ENCODE data around the gene BMAL1.
A peak's percentile ranks its signal among the peaks of the same experiment; 100 is the strongest.

The BMAL1 gene

GRCh38 chr11:13315517-13316432 is 38.2 kb downstream of the BMAL1 start:
- no peak for DNase-seq (ENCODE audit: low read depth in 2 of 3, low spot score in 1 of 3)

DNA sequence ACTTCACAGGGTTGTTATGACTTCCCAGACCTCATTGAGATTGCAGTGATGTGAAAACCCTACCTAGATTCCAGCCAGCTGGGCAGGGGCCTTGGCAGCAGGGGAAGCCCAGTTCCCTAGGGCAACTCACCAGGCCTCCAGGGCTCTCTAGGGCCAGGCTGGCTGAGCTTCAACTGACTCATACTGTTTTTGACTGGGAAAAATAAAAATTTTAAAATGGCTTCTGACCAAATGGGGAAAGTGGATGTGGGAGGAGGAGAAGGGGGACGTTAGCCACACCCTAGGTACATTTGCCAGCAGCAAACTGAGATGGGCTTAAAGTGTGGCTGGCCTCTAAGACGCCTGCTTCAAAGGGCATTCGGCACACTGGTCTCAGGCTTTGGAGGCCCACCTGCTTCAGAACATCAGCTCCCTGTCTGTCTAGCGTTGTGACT is 39.0 kb downstream of the BMAL1 start:
- no peak for DNase-seq (ENCODE audit: low read depth in 2 of 3, low spot score in 1 of 3)

GRCh38 chr11:13317293-13318080 is 39.9 kb downstream of the BMAL1 start:
- DNase-seq (ENCODE audit: low read depth in 2 of 3, low spot score in 1 of 3) = no peak

DNA sequence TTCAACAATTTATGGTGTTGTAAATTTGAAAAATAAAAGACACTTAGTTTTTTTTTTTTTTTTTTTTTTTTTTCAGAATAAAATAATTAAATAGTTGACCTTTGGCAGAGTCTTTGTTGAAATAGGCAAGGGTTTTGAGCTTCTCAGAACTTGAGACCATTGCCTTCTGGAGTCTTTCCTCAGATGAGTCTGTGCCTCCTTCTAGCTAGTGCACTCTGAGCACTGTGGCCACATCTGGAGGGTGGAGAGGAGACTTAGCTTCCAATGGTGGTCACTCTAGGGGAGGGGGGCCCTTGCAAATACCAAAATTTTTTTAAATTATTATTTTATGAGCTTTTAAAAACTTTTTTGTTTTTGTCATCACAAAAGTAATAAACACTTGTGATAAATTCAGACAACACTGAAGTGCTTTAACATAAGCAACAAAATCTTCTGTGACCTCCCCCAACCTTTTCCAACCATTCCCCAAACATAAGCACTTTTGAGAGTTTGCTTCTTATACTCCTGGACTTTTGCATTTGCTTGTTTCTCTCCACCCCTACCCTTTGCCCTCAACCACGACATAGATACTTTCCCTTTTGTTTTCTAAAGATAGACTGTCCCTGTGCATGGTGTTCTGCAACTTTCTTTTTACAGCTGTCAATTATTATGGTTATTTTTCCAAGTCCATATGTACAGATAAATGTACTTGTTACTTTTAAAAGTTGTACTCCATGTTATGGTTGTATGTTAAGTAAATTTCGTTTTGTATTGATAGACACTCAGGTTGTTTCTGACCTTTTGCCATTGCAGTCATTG is 41.1 kb downstream of the BMAL1 start:
- DNase-seq (ENCODE audit: low read depth in 2 of 3, low spot score in 1 of 3) = no peak

GRCh38 chr11:13320688-13321087 is 43.1 kb downstream of the BMAL1 start:
- DNase-seq (ENCODE audit: low read depth in 2 of 3, low spot score in 1 of 3) = no peak

GRCh38 chr11:13321431-13321830 is 43.8 kb downstream of the BMAL1 start:
- DNase-seq (ENCODE audit: low read depth in 2 of 3, low spot score in 1 of 3) = no peak

DNA sequence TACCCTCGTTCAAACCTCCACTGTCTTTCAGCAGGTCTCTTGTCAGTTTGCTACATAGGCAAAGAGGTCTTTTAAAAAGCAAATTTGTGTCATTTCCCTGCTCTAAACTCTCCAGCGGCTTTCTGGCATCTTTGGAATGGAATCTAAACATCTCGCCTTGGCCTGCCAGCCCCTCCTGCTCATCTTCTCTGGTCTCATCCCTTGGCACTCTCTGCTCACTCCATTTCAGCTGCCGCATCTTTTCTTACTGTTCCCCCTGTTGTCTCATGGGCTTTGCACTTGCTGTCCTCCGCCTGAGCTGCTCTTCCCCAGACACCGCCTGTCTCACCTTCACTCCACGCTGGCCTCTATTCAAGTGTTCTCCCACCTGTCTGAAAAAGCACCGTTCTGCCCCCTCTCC is 46.6 kb downstream of the BMAL1 start:
- no peak for DNase-seq (ENCODE audit: low read depth in 2 of 3, low spot score in 1 of 3)

GRCh38 chr11:13324709-13325108 is 47.1 kb downstream of the BMAL1 start:
- DNase-seq (ENCODE audit: low read depth in 2 of 3, low spot score in 1 of 3) = no peak

GRCh38 chr11:13327421-13327820 is 49.8 kb downstream of the BMAL1 start:
- no peak for DNase-seq (ENCODE audit: low read depth in 2 of 3, low spot score in 1 of 3)

DNA sequence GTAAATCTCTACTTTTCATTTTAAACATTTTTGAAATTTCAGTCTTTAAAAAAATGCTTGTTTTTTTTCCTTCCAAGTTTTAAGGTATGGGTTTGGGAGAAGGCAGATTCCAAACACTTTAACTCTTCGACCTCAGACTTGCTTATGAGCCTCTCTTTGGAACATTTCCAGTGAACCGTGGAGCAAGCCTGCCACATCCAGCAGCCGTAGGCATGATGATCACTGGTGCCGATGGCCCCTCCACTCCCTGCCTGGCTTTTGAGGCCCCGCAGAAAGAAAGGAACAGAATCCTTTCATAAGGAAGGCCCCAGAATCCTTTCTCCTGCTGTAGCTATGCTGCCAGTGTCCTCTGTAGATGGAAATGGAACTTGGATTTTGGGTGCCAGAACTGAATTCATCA is 50.7 kb downstream of the BMAL1 start:
- no peak for DNase-seq (ENCODE audit: low read depth in 2 of 3, low spot score in 1 of 3)

- no peak for DNase-seq (ENCODE audit: low read depth in 2 of 3, low spot score in 1 of 3)
Observed at GRCh38 chr11:13329670-13330356, 52.2 kb downstream of the BMAL1 start.

GRCh38 chr11:13332124-13332523 is 54.5 kb downstream of the BMAL1 start:
- DNase-seq (ENCODE audit: low read depth in 2 of 3, low spot score in 1 of 3) = no peak

DNA sequence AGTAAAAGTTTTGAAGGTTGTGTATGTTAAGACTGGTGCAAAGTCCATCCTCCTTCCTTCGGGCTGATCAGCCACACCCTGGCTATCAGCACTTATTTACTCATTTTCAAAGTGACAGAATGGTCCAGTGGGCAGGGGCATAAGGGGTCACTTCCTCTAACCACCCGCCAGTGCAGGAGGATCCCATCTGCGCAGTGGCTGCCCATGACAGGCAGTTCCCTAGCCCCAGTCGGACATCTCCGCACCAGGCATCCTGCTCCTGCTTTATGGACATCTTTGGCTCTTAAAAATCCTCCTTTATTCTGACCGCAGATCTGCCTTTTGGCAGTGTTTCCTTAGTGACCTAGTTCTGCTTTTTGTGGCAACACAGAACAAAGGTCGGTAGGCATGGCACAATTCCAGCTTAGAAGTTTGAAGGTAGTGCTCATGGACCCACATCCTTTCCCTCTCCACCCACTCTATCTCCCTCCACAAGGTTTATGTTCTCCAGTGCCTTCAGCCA is 55.9 kb downstream of the BMAL1 start:
- DNase-seq (ENCODE audit: low read depth in 2 of 3, low spot score in 1 of 3) = no peak

- DNase-seq (ENCODE audit: low read depth in 2 of 3, low spot score in 1 of 3) = no peak
Observed at GRCh38 chr11:13334034-13334786, 56.6 kb downstream of the BMAL1 start.

DNA sequence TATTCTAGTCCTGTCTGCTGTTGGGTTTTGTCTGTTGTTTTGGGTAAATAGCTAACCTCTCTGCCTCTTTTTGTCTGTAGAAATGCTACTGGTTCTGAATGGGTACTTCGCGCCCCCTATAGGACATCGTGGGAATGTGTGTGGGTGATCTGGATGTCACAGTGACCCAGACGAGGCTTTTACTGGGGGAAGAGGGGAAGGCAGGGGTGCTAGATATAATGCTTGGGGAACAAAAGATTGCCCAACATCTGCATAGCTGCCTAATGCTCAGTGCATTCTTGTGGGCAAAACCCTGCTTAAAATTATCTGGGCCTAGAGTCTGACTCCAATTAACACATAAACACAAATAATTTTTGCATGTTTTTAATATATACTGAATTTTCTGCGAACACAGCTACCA is 57.7 kb downstream of the BMAL1 start:
- peak; percentile 57 to 70 (median 60) for DNase-seq (ENCODE audit: low read depth in 2 of 3, low spot score in 1 of 3)

DNA sequence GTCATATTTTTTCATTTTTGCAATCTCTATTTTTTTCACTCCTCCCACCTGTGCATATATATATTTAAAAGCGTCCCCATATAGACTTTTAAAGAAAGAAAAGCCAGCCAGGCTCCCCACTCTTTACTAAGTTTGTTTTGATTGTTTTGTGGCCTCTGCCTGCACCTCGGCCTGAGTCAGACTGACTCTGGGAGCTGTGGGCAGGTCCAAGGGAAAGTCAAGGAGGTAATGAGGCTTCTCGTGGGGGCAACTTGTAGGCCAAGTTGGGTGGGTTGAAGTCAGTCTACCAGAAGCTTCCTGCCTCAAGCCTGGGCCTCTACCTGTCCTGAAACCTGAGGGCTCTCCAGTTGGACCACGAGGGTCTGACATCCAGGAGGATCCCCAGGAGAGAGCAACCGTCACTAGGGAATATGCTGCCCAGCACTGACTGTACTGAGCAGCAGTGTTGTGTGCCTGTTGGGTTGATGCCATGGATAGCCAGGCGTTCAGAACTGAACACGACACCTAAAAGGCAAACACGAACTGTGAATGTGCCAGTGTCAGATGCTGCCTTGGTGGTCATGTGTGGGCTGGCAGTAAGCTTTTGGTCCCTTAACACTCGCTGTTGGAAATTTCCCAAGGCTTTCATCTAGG is 58.8 kb downstream of the BMAL1 start:
- DNase-seq (ENCODE audit: low read depth in 2 of 3, low spot score in 1 of 3) = no peak

DNA sequence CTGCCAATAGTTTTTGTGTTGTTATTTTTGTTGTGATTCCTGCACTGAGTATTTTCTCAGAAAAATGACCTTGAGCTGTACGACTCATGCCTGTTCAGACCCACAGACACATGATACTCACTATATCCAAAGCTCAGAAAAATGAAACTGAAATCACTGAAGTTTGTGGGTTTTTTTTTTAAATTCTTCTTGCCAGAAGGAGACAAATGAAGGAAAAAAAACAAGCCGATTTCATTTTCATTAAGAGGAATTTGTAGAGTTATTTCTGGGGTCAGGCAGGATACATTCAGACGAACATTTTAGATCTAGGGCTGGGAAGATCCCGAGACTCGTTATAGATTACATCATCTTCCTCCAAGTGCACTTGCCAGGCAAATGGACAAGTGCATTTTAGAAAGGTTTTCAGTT is 60.4 kb downstream of the BMAL1 start:
- DNase-seq (ENCODE audit: low read depth in 2 of 3, low spot score in 1 of 3) = no peak

DNA sequence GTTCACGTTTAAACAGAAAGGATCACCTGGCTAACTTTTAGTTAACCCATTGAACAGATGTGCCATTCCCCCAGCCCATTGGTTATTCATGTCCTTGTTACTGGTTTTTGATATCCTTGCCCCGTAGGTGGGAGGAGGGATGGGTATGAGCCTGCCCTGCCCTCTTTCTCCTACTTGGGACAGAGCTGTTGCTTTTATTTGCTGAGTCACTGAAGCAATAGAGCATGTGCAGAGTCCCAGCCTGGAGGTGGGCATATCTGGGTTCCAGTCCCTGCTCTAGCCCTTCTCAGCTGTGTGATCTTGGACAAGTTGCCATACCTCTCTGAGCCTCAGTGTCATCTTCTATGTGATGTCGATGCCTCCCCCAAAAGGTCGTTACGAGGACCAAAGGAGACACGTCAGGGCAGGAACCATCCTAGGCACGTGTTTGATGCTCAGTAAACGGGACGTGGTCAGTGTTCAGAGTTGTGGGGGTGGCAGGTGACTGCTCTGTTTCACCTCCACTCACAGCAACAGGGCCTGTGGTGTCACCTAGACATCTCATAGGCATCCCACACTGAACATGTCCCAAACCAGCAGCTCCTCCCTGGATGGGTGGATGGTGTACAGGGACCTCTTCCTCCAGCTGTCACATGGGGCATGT is 61.0 kb downstream of the BMAL1 start:
- no peak for DNase-seq (ENCODE audit: low read depth in 2 of 3, low spot score in 1 of 3)

All from stimulated activated CD4-positive, alpha-beta T cell treated with anti-CD3 and anti-CD28 coated beads, Interleukin-12 subunit alpha, Interleukin-12 subunit beta, amount 100 ng/mL, for 48 hours (primary cell).